Osteoblast (primary cell): ENCODE results near the gene UBE2D4. TPM values are rescaled to one million over a fixed set of nuclear protein-coding genes. Genes with fewer than 3 reads are reported as not detected.
"Not testable (repeated sequence)": the region's sequence is repeated elsewhere in the genome, so short reads cannot be mapped to it uniquely, and the experiment has no call there.

Experiments
- DNase-seq: peaks from one replicate; pipeline ENCODE4 v3.0.0; 2011; ENCODE audit warnings: low spot score, mixed read lengths; ENCODE audit not compliant: insufficient read length; ENCODE audit errors: missing footprints
- H2AFZ ChIP-seq: 2 replicates; pipeline ENCODE4 v1.6.0; 2011; ENCODE audit warnings: mild to moderate bottlenecking, low read length
- H3K27ac ChIP-seq: 2 replicates; pipeline ENCODE4 v1.5.1; 2011; ENCODE audit warnings: mild to moderate bottlenecking, low read depth, low read length, moderate library complexity
- H3K27me3 ChIP-seq: 2 replicates; pipeline ENCODE4 v1.6.0; 2012; ENCODE audit warnings: mild to moderate bottlenecking, control low read depth, inconsistent platforms, low read length, moderate library complexity; ENCODE audit not compliant: insufficient read depth
- H3K36me3 ChIP-seq: 2 replicates; pipeline ENCODE4 v1.5.1; 2011; ENCODE audit warnings: mild to moderate bottlenecking, low read length, control low read depth, moderate library complexity; ENCODE audit not compliant: insufficient read depth
- H3K4me1 ChIP-seq: 2 replicates; pipeline ENCODE4 v1.5.1; 2011; ENCODE audit warnings: mild to moderate bottlenecking, low read length, control low read depth, moderate library complexity; ENCODE audit not compliant: insufficient read depth
- H3K4me2 ChIP-seq: 2 replicates; pipeline ENCODE4 v1.6.0; 2011; ENCODE audit warnings: mild to moderate bottlenecking, low read length; ENCODE audit not compliant: insufficient read depth
- H3K4me3 ChIP-seq: fragments of 200-600 bp; sonication (generic); 3 replicates; pipeline ENCODE4 v1.5.1; 2012; ENCODE audit warnings: mild to moderate bottlenecking, low read length, inconsistent platforms; ENCODE audit not compliant: insufficient read depth
- H3K79me2 ChIP-seq: 2 replicates; pipeline ENCODE4 v1.6.0; 2012; ENCODE audit warnings: mild to moderate bottlenecking, low read length, control low read depth, inconsistent platforms; ENCODE audit not compliant: insufficient read depth
- H3K9me3 ChIP-seq: 2 replicates; pipeline ENCODE4 v1.5.1; 2011; ENCODE audit warnings: low read depth, low read length, control low read depth
- H4K20me1 ChIP-seq: 2 replicates; pipeline ENCODE4 v1.6.0; 2012; ENCODE audit warnings: mild to moderate bottlenecking, low read length, control low read depth; ENCODE audit not compliant: insufficient read depth
- total RNA-seq: library from RNA; depleted of rRNA; stranded (reverse); fragments of >200 nt; gene quantifications from 2 replicates; pipeline ENCODE4 v1.2.3, GENCODE V29; 2012

The UBE2D4 gene
- total RNA-seq, 1 donor, result 19.2 TPM

GRCh38 chr7:43990829-43991228 lies 64.6 kb downstream of the UBE2D4 start:
- not testable (repeated sequence) for H2AFZ ChIP-seq, DNase-seq, H4K20me1 ChIP-seq

DNA sequence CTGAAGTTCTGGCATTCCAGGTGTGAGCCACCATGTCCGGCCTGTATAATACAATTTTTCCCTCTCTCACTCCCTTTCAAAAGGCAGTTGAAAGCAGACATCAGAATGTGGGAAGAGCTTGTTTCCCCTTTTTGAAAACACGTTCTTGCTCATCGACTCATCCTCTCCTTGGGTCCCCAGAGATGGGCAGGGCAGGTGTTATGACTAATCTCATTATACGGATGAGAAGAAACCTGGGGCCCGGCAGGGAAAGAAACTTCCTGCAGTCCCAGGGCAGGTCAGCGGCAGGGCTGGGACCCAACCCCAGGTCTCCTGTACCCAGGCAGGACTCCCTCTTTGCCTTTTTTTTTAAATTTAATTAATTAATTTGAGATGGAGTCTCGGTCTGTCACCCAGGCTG lies 66.7 kb downstream of the UBE2D4 start:
- not testable (repeated sequence) for H3K27ac ChIP-seq, DNase-seq

More at GRCh38 chr7:43990829-43991228, 64.6 kb downstream of the UBE2D4 start:
- H3K36me3 ChIP-seq, H3K27ac ChIP-seq, H3K79me2 ChIP-seq, H3K4me1 ChIP-seq, H3K4me2 ChIP-seq, H3K9me3 ChIP-seq, H3K27me3 ChIP-seq, H3K4me3 ChIP-seq: not testable (repeated sequence)

DNA sequence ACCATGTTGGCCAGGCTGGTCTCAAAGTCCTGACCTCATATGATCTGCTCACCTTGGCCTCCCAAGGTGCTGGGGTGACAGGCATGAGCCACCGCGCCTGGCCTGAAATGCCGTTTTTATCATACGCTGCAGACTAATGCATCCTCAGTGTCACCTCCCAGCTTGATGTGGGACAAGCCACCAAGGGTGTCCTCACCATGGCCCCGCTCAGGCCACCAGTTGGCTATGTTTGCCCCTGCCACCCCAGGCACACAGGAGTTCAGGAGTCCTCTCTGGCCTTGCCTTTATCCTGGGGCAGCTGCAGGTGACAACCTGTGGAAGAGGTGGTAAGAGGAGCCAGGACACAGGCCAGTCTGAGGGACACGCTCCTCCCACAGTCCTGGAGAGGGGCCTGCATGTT lies 68.4 kb downstream of the UBE2D4 start:
- DNase-seq, H3K79me2 ChIP-seq, H3K27me3 ChIP-seq, H3K4me1 ChIP-seq, H3K27ac ChIP-seq, H3K9me3 ChIP-seq, H3K36me3 ChIP-seq, H4K20me1 ChIP-seq, H3K4me3 ChIP-seq, H2AFZ ChIP-seq, H3K4me2 ChIP-seq: not testable (repeated sequence)

More for the DNA sequence above, 66.7 kb downstream of the UBE2D4 start:
- H3K4me1 ChIP-seq, H3K4me3 ChIP-seq, H3K79me2 ChIP-seq, H3K36me3 ChIP-seq, H4K20me1 ChIP-seq, H3K27me3 ChIP-seq, H3K9me3 ChIP-seq, H2AFZ ChIP-seq, H3K4me2 ChIP-seq: not testable (repeated sequence)

- not testable (repeated sequence) for H3K27ac ChIP-seq, DNase-seq, H4K20me1 ChIP-seq, H3K79me2 ChIP-seq, H3K36me3 ChIP-seq, H3K4me2 ChIP-seq, H3K9me3 ChIP-seq, H3K4me1 ChIP-seq, H2AFZ ChIP-seq, H3K4me3 ChIP-seq, H3K27me3 ChIP-seq
Observed at GRCh38 chr7:43997532-43997931, 71.3 kb downstream of the UBE2D4 start, which contains the start of gene SPDYE1. TSS of gene SPDYE1 (plus strand) at chr7:43997897. CDS start at chr7:43999950, 2,053 bp downstream.

Other genes starting within 250 kb of the UBE2D4 start
- 34.0 and 39.2 TPM in 2 replicates for gene COA1, start 196.9 kb upstream of the UBE2D4 start, total RNA-seq
- gene BLVRA, start 167.8 kb upstream of the UBE2D4 start, total RNA-seq, result 20.6 and 21.5 TPM in 2 replicates
- 69.0 and 93.7 TPM in 2 replicates for gene MRPS24, start 56.9 kb upstream of the UBE2D4 start, total RNA-seq
- 28.9 and 30.4 TPM in 2 replicates for gene URGCP, start 19.8 kb upstream of the UBE2D4 start, total RNA-seq
- gene SPDYE1, start 71.5 kb downstream of the UBE2D4 start, total RNA-seq, result not detected in 2 replicates
- 97.5 and 105 TPM in 2 replicates for gene DBNL, start 118.3 kb downstream of the UBE2D4 start, total RNA-seq
- 0.29 and 0.36 TPM in 2 replicates for gene PGAM2, start 139.1 kb downstream of the UBE2D4 start, total RNA-seq
- gene POLM, start 156.1 kb downstream of the UBE2D4 start, total RNA-seq, result 35.9 and 40.9 TPM in 2 replicates
- gene AEBP1, start 177.9 kb downstream of the UBE2D4 start, total RNA-seq, result 219 and 267 TPM in 2 replicates
- 69.2 and 80.3 TPM in 2 replicates for gene POLD2, start 197.1 kb downstream of the UBE2D4 start, total RNA-seq
- gene MYL7, start 214.9 kb downstream of the UBE2D4 start, total RNA-seq, result not detected in 2 replicates